Mucosa of descending colon (tissue), 3 donors: Measurements from ENCODE around the gene VPS54. TPM values are rescaled to one million over a fixed set of nuclear protein-coding genes. Genes with fewer than 3 reads are reported as not detected.

Experiments
- ATAC-seq: fragments of 200-7000 bp; cut with Tn5 transposase; one replicate; pipeline ENCODE4 v1.9.1; 2020; ENCODE audit warnings: mild to moderate bottlenecking, moderate library complexity
- DNase-seq, 3 donors: peaks; one replicate each; pipeline ENCODE4 v3.0.0-alpha.2; 2020
- H3K36me3 ChIP-seq: fragments of 200-600 bp; one replicate; pipeline ENCODE4 v1.8.0; 2021; ENCODE audit warnings: low read depth, mild to moderate bottlenecking
- H3K4me1 ChIP-seq: fragments of 200-600 bp; one replicate; pipeline ENCODE4 v1.8.0; 2021; ENCODE audit warnings: low read depth, mild to moderate bottlenecking
- H3K4me3 ChIP-seq: fragments of 200-600 bp; one replicate; pipeline ENCODE4 v1.8.0; 2021; ENCODE audit warnings: mild to moderate bottlenecking
- H3K9me3 ChIP-seq: fragments of 200-600 bp; one replicate; pipeline ENCODE4 v1.8.0; 2021; ENCODE audit warnings: mild to moderate bottlenecking
- CTCF ChIP-seq: fragments of 200-600 bp; IDR thresholded peaks from one replicate; pipeline ENCODE4 v1.8.0; 2022; ENCODE audit warnings: antibody characterized with exemption, mild to moderate bottlenecking
- intact Hi-C, 2 donors: fragments of 100-400 bp; cut with DNase I in 1 of 2; cut with micrococcal nuclease in 1 of 2; formaldehyde crosslinking; loops; one replicate each; pipeline versions ENCODE4 v1.11.0 to v1.11.1; 2022; cut with DNase I, micrococcal nuclease
- total RNA-seq, 3 donors: library from RNA; stranded (reverse); fragmentation: NEBNext Ultra II Directional in 2 of 3; extraction: Animal tissue kit (Norgen Biotek cat#: 25700) in 2 of 3; gene quantifications; one replicate each; pipeline versions ENCODE4 v1.2.1 to v1.2.4, GENCODE V29; 2021 to 2023
- donor health status: DM: no; HTN: no; CAD: no; lungs with moderate emphysema.
- donor health status: DM: no; HTN: no; CAD: no.
- donor health status: DM: no; HTN: yes; CAD: no.

VPS54 gene
- total RNA-seq, 3 donors from 2014 or later = 18.1 to 25.7 (median 21.9) TPM

GRCh38 chr2:64014628-64015027 lies 4.6 kb downstream of the VPS54 start:
- Histone ChIP-seq H3K4me1 (peaks cover 7% of the 10 kb centered on the region), H3K36me3 (no peaks in the 10 kb centered on the region), H3K4me3 (no peak overlapping the region), H3K9me3 (no peaks in the 10 kb centered on the region)
- ATAC-seq (no peak), DNase-seq (no peak)
- no peak for TF ChIP-seq CTCF
- intact Hi-C loops = no loop called here

- Histone ChIP-seq H3K4me3 (no peak overlapping the region), H3K4me1 (peaks cover 7% of the 10 kb centered on the region), H3K9me3 (no peaks in the 10 kb centered on the region), H3K36me3 (no peaks in the 10 kb centered on the region)
- no peak for ATAC-seq
- intact Hi-C loops = no loop called here
- DNase-seq = no peak
- no peak for TF ChIP-seq CTCF
Measured at GRCh38 chr2:64013053-64013452, 6.2 kb downstream of the VPS54 start.

GRCh38 chr2:64012115-64012514 lies 7.1 kb downstream of the VPS54 start:
- no peaks in the 10 kb centered on the region for H3K9me3 ChIP-seq
- H3K4me1 ChIP-seq = no peaks in the 10 kb centered on the region
- DNase-seq = no peak
- TF ChIP-seq CTCF = no peak
- intact Hi-C loops = no loop called here
- H3K4me3 ChIP-seq = no peak overlapping the region
- no peak for ATAC-seq
- no peaks in the 10 kb centered on the region for H3K36me3 ChIP-seq

- Histone ChIP-seq H3K36me3 (no peaks in the 10 kb centered on the region), H3K4me1 (no peaks in the 10 kb centered on the region), H3K4me3 (no peak overlapping the region), H3K9me3 (no peaks in the 10 kb centered on the region)
- no peak for ATAC-seq
- DNase-seq = no peak
- intact Hi-C loops = no loop called here
- TF ChIP-seq CTCF = no peak
Measured at GRCh38 chr2:64008434-64009009, 10.7 kb downstream of the VPS54 start.

GRCh38 chr2:64007924-64008323 lies 11.3 kb downstream of the VPS54 start:
- ATAC-seq = no peak
- H3K36me3 ChIP-seq = no peaks in the 10 kb centered on the region
- intact Hi-C loops = no loop called here
- DNase-seq = no peak
- no peaks in the 10 kb centered on the region for H3K4me1 ChIP-seq
- no peak overlapping the region for H3K4me3 ChIP-seq
- TF ChIP-seq CTCF = no peak
- no peaks in the 10 kb centered on the region for H3K9me3 ChIP-seq
